Endothelial cell of umbilical vein (primary cell): ENCODE results near the gene NR6A1. TPM values are rescaled to one million over a fixed set of nuclear protein-coding genes. Genes with fewer than 3 reads are reported as not detected.

ENCODE experiments used
- BruUV-seq: library from RNA; stranded (reverse); fragments of 400-500 nt; replicated peaks from 2 replicates; lab custom pipeline; 2021; lab: Mats Ljungman, UMichigan
- CTCF ChIA-PET: fragments of 300-600, 350-600 bp; sonication (Branson Sonifier 250); formaldehyde crosslinking; loops from one replicate; lab custom pipeline; 2021; ENCODE audit warnings: antibody characterized with exemption, inconsistent platforms; lab: Charles Lee
- POLR2A ChIA-PET: fragments of 300-600, 350-600 bp; sonication (Branson Sonifier 250); formaldehyde crosslinking; loops from one replicate; lab custom pipeline; 2021; ENCODE audit warnings: antibody characterized with exemption, inconsistent platforms; lab: Charles Lee
- DNase-seq: peaks from one replicate; pipeline ENCODE4 v3.0.0-alpha.2; 2011; ENCODE audit warnings: low read depth, low spot score
- FAIRE-seq: peaks from 2 replicates; lab custom pipeline; 2011; peaks lifted over from hg19 to GRCh38; lab: Jason Lieb, UNC
- H2AFZ ChIP-seq: 2 replicates; pipeline ENCODE4 v1.6.0; 2012; ENCODE audit warnings: low read depth, low read length, control low read depth, inconsistent platforms
- H3K27ac ChIP-seq: 2 replicates; pipeline ENCODE4 v1.5.1; 2011; ENCODE audit warnings: low read depth, mild to moderate bottlenecking, control low read depth, low read length, moderate library complexity; ENCODE audit not compliant: insufficient read depth
- H3K27me3 ChIP-seq, 2 experiments: 2 replicates each; pipeline versions ENCODE4 v1.6.0 to v1.6.1; 2011; ENCODE audit warnings: low read length in 2 of 2, mixed read lengths in 1 of 2; ENCODE audit not compliant: control insufficient read depth in 2 of 2, insufficient read depth in 2 of 2
- H3K36me3 ChIP-seq, 2 experiments: 2 replicates in 1 of 2; 3 replicates in 1 of 2; pipeline ENCODE4 v1.5.1; 2011; ENCODE audit warnings: low read length in 2 of 2, mild to moderate bottlenecking in 1 of 2, moderate library complexity in 1 of 2; ENCODE audit not compliant: control insufficient read depth in 2 of 2, insufficient read depth in 2 of 2; ENCODE audit errors: extremely low read depth in 1 of 2
- H3K4me1 ChIP-seq: 3 replicates; pipeline ENCODE4 v1.5.1; 2011; ENCODE audit warnings: mild to moderate bottlenecking, low read length; ENCODE audit not compliant: control insufficient read depth, insufficient read depth; ENCODE audit errors: extremely low read depth
- H3K4me2 ChIP-seq: 2 replicates; pipeline ENCODE4 v1.6.1; 2011; ENCODE audit warnings: low read length, control low read depth, mixed read lengths; ENCODE audit not compliant: insufficient read depth
- H3K4me3 ChIP-seq, 3 experiments: fragments of 200-600 bp in 1 of 3; sonication (generic), shearing (Covaris generic) in 1 of 3; replicated peaks in 1 of 3; 2 replicates each; pipeline ENCODE4 v1.5.1; 2011 to 2016; ENCODE audit warnings: control low read depth in 3 of 3, low read length in 3 of 3, mild to moderate bottlenecking in 2 of 3, inconsistent platforms in 1 of 3, low read depth in 1 of 3, moderate library complexity in 1 of 3; ENCODE audit not compliant: insufficient read depth in 1 of 3
- H3K79me2 ChIP-seq: 2 replicates; pipeline ENCODE4 v1.6.0; 2012; ENCODE audit warnings: low read length, inconsistent platforms; ENCODE audit not compliant: control insufficient read depth, insufficient read depth
- H3K9ac ChIP-seq: replicated peaks from 2 replicates; pipeline ENCODE3; 2011; ENCODE audit warnings: low read length, control low read depth; ENCODE audit not compliant: insufficient read depth; ENCODE audit errors: extremely low read depth
- H3K9me1 ChIP-seq: replicated peaks from 3 replicates; pipeline ENCODE4 v1.6.0; 2011; ENCODE audit warnings: mild to moderate bottlenecking, low read length; ENCODE audit not compliant: control insufficient read depth, insufficient read depth; ENCODE audit errors: extremely low read depth
- H3K9me3 ChIP-seq: replicated peaks from 2 replicates; pipeline ENCODE4 v1.5.1; 2012; ENCODE audit warnings: low read length, inconsistent platforms; ENCODE audit not compliant: control insufficient read depth, insufficient read depth
- H4K20me1 ChIP-seq: replicated peaks from 2 replicates; pipeline ENCODE3; 2011; ENCODE audit warnings: mild to moderate bottlenecking, low read length; ENCODE audit not compliant: control insufficient read depth, insufficient read depth; ENCODE audit errors: extremely low read depth
- EZH2 ChIP-seq: IDR thresholded peaks from 2 replicates; pipeline ENCODE4 v1.6.1; 2012; ENCODE audit warnings: borderline replicate concordance, low read depth, mild to moderate bottlenecking, moderate library complexity, low read length, inconsistent platforms; ENCODE audit not compliant: severe bottlenecking
- FOS ChIP-seq: IDR thresholded peaks from 2 replicates; pipeline ENCODE4 v1.6.1; 2011; ENCODE audit warnings: mild to moderate bottlenecking, low read length, moderate library complexity, borderline replicate concordance; ENCODE audit not compliant: insufficient read depth
- GATA2 ChIP-seq: IDR thresholded peaks from 2 replicates; pipeline ENCODE4 v1.7.0; 2011; ENCODE audit warnings: low read depth, mild to moderate bottlenecking, moderate library complexity, mixed read lengths, low read length; ENCODE audit not compliant: insufficient read length, insufficient read depth
- POLR2A ChIP-seq: IDR thresholded peaks from 2 replicates; pipeline ENCODE4 v1.6.1; 2012; ENCODE audit warnings: low read depth, mild to moderate bottlenecking, control low read depth, low read length
- dilution Hi-C: fragments of 300-500 bp; cut with MboI; formaldehyde crosslinking; loops from one replicate; pipeline ENCODE4 v1.15.0; 2019; ENCODE audit warnings: low sequenced_read_pairs; ENCODE audit not compliant: extremely low pct_ligation_motif_present
- intact Hi-C: fragments of 100-400 bp; cut with micrococcal nuclease; formaldehyde crosslinking; loops from one replicate; pipeline ENCODE4 v1.10.0; 2022
- polyA plus RNA-seq, 4 experiments: library from polyadenylated mRNA; depleted of rRNA in 3 of 4; stranded (reverse) in 3 of 4; unstranded in 1 of 4; fragments of >200 nt; gene quantifications; 2 replicates each; pipeline versions ENCODE4 v1.2.1 to v1.2.3, GENCODE V29; 2011 to 2012; ENCODE audit warnings: missing spikeins in 1 of 4
- total RNA-seq: library from RNA; stranded (reverse); gene quantifications from 2 replicates; pipeline ENCODE4 v1.2.3, GENCODE V29; 2021
- TF ChIP-seq, protein P1 (sequence below), 2 donors: IDR thresholded peaks; 1 replicate in 1 of 2; 2 replicates in 1 of 2; pipeline ENCODE4 v1.5.1; 2011; ENCODE audit warnings: low read length in 2 of 2, mild to moderate bottlenecking in 2 of 2, moderate library complexity in 2 of 2, control low read depth in 1 of 2, inconsistent platforms in 1 of 2, low read depth in 1 of 2; ENCODE audit not compliant: insufficient read depth in 1 of 2; ENCODE audit errors: extremely low read depth in 1 of 2

Gene NR6A1
- total and polyA plus RNA-seq, 2 donors (not counting 3 experiments of a cell fraction or from before 2014, with no cell fraction given): 0.17 to 1.2 TPM

DNA sequence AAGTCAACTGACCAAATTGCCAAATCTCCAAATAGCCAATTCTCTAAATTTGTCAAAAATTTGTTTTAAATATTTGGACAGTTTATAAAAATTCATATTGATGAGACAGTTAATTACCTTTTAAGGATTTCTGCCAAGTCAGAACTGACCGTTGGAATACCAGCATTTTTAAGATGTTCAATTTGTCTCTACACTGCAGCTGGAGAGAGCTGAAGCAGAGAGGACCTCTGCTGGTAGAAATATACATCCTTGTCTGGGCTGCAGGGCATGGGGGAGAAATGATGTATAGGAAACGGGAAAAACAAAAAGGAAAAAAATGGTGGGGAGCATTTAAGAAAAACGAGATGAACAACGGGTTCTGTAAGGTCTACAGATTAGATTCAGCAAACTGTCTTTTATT lies 16.8 kb downstream of the NR6A1 start:
- Histone ChIP-seq H3K79me2 (no peaks in the 10 kb centered on the region), H3K9me1 (no peaks in the 10 kb centered on the region), H3K4me3 (no peak overlapping the region), H3K27me3 (peaks cover 30 to 52% of the 10 kb centered on the region in 2 experiments), H4K20me1 (no peaks in the 10 kb centered on the region), H2AFZ (no peak overlapping the region), H3K9me3 (no peaks in the 10 kb centered on the region), H3K36me3 (no peaks in the 10 kb centered on the region), H3K27ac (no peak overlapping the region), H3K4me2 (no peak overlapping the region), H3K4me1 (no peaks in the 10 kb centered on the region), H3K9ac (no peak overlapping the region)
- FAIRE-seq (peak; percentile 66), DNase-seq (peak; percentile 33)
- no peak for TF ChIP-seq EZH2
- TF ChIP-seq, protein P1, sequence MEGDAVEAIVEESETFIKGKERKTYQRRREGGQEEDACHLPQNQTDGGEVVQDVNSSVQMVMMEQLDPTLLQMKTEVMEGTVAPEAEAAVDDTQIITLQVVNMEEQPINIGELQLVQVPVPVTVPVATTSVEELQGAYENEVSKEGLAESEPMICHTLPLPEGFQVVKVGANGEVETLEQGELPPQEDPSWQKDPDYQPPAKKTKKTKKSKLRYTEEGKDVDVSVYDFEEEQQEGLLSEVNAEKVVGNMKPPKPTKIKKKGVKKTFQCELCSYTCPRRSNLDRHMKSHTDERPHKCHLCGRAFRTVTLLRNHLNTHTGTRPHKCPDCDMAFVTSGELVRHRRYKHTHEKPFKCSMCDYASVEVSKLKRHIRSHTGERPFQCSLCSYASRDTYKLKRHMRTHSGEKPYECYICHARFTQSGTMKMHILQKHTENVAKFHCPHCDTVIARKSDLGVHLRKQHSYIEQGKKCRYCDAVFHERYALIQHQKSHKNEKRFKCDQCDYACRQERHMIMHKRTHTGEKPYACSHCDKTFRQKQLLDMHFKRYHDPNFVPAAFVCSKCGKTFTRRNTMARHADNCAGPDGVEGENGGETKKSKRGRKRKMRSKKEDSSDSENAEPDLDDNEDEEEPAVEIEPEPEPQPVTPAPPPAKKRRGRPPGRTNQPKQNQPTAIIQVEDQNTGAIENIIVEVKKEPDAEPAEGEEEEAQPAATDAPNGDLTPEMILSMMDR (IDR thresholded peaks at IDR 0.05; ENCODE audit: extremely low read depth in 1 of 2, insufficient read depth in 1 of 2, low read depth in 1 of 2, low read length in 2 of 2): peak in 1 of 2 donors; percentile 34
- intact Hi-C loops (loop anchor here (1.0 kb wide), 3 partner anchors 42 to 203 kb away; no protein-coding TSS in a partner anchor), dilution Hi-C loops (no loop called here)
- ChIA-PET POLR2A (no interaction called here), CTCF (interaction anchor here (0.6 to 5.0 kb wide), 5 partner anchors 18 to 614 kb away, joined by 3 to 49 read pairs (median 9); no protein-coding TSS in a partner anchor)
- BruUV-seq: no TSS peak

DNA sequence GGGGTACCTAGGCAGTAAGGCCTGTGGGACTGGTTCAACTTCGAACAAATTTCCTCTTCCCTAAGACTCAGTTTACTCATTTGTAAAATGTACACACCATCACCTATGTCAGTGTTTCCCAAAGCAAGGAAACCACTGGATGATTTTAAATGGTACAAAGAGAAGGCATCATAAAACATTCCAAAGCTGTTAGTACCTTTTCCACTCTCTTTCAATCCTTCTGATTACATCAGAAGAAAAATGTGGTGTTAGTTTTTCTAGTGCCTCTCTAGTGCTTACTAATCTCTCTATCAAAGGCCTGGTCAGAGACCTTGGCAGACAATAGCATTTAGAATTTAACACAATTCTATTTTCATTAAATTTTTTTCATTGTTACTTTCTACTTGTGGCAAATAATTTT lies 18.1 kb downstream of the NR6A1 start:
- CTCF ChIA-PET: interaction anchor here (0.7 to 5.0 kb wide), 6 partner anchors 9 to 136 kb away, joined by 3 to 49 read pairs (median 6); no protein-coding TSS in a partner anchor
- intact Hi-C loops: no loop called here
- H3K27me3 ChIP-seq: peaks cover 22 to 40% of the 10 kb centered on the region in 2 experiments
- no peak for TF ChIP-seq GATA2
- no peak for TF ChIP-seq EZH2
- no peak for TF ChIP-seq POLR2A
- TF ChIP-seq FOS: no peak
- H4K20me1 ChIP-seq: no peaks in the 10 kb centered on the region
- dilution Hi-C loops: no loop called here
- POLR2A ChIA-PET: no interaction called here
- H3K36me3 ChIP-seq: no peaks in the 10 kb centered on the region
- no TSS peak for BruUV-seq
- FAIRE-seq: no peak
- H3K79me2 ChIP-seq: no peaks in the 10 kb centered on the region
- no peaks in the 10 kb centered on the region for H3K4me1 ChIP-seq
- H3K27ac ChIP-seq: no peak overlapping the region
- no peak overlapping the region for H2AFZ ChIP-seq
- no peaks in the 10 kb centered on the region for H3K9me3 ChIP-seq
- no peaks in the 10 kb centered on the region for H3K9me1 ChIP-seq
- H3K4me3 ChIP-seq: no peak overlapping the region
- no peak overlapping the region for H3K4me2 ChIP-seq
- H3K9ac ChIP-seq: no peak overlapping the region
- DNase-seq: no peak
